ENCODE data around the gene CEP192.

- TF ChIP-seq, protein P1, sequence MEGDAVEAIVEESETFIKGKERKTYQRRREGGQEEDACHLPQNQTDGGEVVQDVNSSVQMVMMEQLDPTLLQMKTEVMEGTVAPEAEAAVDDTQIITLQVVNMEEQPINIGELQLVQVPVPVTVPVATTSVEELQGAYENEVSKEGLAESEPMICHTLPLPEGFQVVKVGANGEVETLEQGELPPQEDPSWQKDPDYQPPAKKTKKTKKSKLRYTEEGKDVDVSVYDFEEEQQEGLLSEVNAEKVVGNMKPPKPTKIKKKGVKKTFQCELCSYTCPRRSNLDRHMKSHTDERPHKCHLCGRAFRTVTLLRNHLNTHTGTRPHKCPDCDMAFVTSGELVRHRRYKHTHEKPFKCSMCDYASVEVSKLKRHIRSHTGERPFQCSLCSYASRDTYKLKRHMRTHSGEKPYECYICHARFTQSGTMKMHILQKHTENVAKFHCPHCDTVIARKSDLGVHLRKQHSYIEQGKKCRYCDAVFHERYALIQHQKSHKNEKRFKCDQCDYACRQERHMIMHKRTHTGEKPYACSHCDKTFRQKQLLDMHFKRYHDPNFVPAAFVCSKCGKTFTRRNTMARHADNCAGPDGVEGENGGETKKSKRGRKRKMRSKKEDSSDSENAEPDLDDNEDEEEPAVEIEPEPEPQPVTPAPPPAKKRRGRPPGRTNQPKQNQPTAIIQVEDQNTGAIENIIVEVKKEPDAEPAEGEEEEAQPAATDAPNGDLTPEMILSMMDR (IDR thresholded peaks at IDR 0.05), result no peak
- no peak for TF ChIP-seq EZH2 (IDR thresholded peaks at IDR 0.05)
- no peak for TF ChIP-seq EZH2phosphoT487 (IDR thresholded peaks at IDR 0.05)
Observed at GRCh38 chr18:13036622-13037320, 45.6 kb downstream of the CEP192 start.
